H1 (cell line): ENCODE results near the gene ARID1B. TPM values are rescaled to one million over a fixed set of nuclear protein-coding genes. Genes with fewer than 3 reads are reported as not detected.

ENCODE experiments used
- CBX8 ChIP-seq: fragments of 300-800, 300-1000 bp; sonication (generic); IDR thresholded peaks from 2 replicates; pipeline ENCODE4 v1.7.1; 2016; ENCODE audit warnings: low read depth, low read length, borderline replicate concordance
- CHD1 ChIP-seq: IDR thresholded peaks from 2 replicates; pipeline ENCODE4 v1.6.1; 2012; ENCODE audit warnings: low read depth, low read length, improper control_type of control experiment
- CHD7 ChIP-seq: fragments of 300-600 bp; sonication (generic); IDR thresholded peaks from 2 replicates; pipeline ENCODE4 v1.7.1; 2012; ENCODE audit warnings: low read length, moderate library complexity, mild to moderate bottlenecking, inconsistent platforms; ENCODE audit not compliant: insufficient replicate concordance
- E2F6 ChIP-seq: IDR thresholded peaks from 2 replicates; pipeline ENCODE4 v1.6.1; 2012; ENCODE audit warnings: inconsistent platforms
- EGR1 ChIP-seq: IDR thresholded peaks from 2 replicates; pipeline ENCODE4 v1.6.1; 2011; ENCODE audit warnings: low read depth, low read length, borderline replicate concordance
- EP300 ChIP-seq, 2 experiments: IDR thresholded peaks; 1 replicate in 1 of 2; 2 replicates in 1 of 2; pipeline ENCODE4 v1.6.1; 2011 to 2012; ENCODE audit warnings: low read depth in 2 of 2, low read length in 2 of 2, mild to moderate bottlenecking in 2 of 2, borderline replicate concordance in 1 of 2, inconsistent platforms in 1 of 2, moderate library complexity in 1 of 2
- KDM1A ChIP-seq: fragments of 200-600, 300-600 bp; sonication (generic); IDR thresholded peaks from 2 replicates; pipeline ENCODE4 v1.7.1; 2016; ENCODE audit warnings: mild to moderate bottlenecking, low read length, borderline replicate concordance
- RXRA ChIP-seq: IDR thresholded peaks from 2 replicates; pipeline ENCODE4 v1.6.1; 2011; ENCODE audit warnings: low read depth, mild to moderate bottlenecking, low read length, moderate library complexity; ENCODE audit not compliant: insufficient read depth
- YY1 ChIP-seq: IDR thresholded peaks from 2 replicates; pipeline ENCODE4 v1.6.1; 2011; ENCODE audit warnings: low read depth, mild to moderate bottlenecking, low read length
- ZNF274 ChIP-seq: IDR thresholded peaks from 2 replicates; pipeline ENCODE4 v1.7.0; 2012; ENCODE audit warnings: low read length, borderline replicate concordance; ENCODE audit errors: extremely low read depth
- polyA plus RNA-seq, 7 experiments: library from polyadenylated mRNA; depleted of rRNA in 3 of 7; stranded (reverse) in 5 of 7; unstranded in 2 of 7; fragments of >200 nt in 5 of 7; fragments of 200-250 nt in 2 of 7; gene quantifications; 1 replicate in 5 of 7; 2 replicates in 1 of 7; 4 replicates in 1 of 7; pipeline versions ENCODE4 v1.2.1 to v1.2.3, GENCODE V29; 2011 to 2013; ENCODE audit warnings: missing spikeins in 2 of 7, mixed read lengths in 2 of 7
- total RNA-seq: library from RNA; stranded (reverse); fragmentation: NEBNext Ultra II Directional; extraction: Animal tissue kit (Norgen Biotek cat#: 25700); gene quantifications from 2 replicates; pipeline ENCODE4 v1.2.1, GENCODE V29; 2021

The ARID1B gene
- total and polyA plus RNA-seq, 2 of the 8 experiments (the other 6 are each of a cell fraction or from before 2014, with no cell fraction given), result 24.3 to 70.3 TPM

DNA sequence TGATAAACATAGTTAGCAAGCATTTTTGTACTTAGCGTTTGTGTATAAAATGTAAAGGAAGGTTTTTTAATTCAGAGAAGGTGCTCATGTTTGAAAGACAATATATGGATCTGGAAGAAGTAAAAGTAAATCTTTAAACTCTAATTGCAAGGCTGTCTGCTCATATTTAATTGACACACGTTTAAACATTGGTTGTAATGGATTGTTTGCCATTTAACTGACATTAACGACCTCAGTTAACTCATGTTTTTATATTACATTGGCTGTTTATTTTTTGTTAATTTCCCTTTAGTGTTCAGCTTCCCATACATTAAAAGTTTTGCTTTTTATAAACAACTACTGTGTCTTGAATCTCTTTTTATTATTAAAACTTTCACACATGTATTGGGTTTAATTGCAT is 208.1 kb downstream of the ARID1B start (continued):
- TF ChIP-seq CHD7 (no peak), E2F6 (no peak), CHD1 (no peak), YY1 (no peak), RXRA (no peak), EP300 (IDR thresholded peaks at IDR 0.05; ENCODE audit: borderline replicate concordance in 1 of 2, low read depth in 2 of 2, low read length in 2 of 2) (no peak), CBX8 (no peak), KDM1A (no peak), EGR1 (no peak), ZNF274 (no peak)
